ENCODE measurements around the gene DGUOK. TPM values are rescaled to one million over a fixed set of nuclear protein-coding genes. Genes with fewer than 3 reads are reported as not detected.
"Not testable (repeated sequence)": the region's sequence is repeated elsewhere in the genome, so short reads cannot be mapped to it uniquely, and the experiment has no call there.

Gene DGUOK
- total RNA-seq: 100 to 1,000 TPM in 1 of 2 experiments, 10 to 100 TPM in 1; 96.4 to 103 TPM

- H3K27me3 Mint-ChIP-seq: no peaks in the 10 kb centered on the region
- intact Hi-C loops (cut with micrococcal nuclease): loop anchor here (5.0 kb wide), 1 partner anchor 51 kb away; no protein-coding TSS in a partner anchor
- no peak for TF ChIP-seq CTCF (IDR thresholded peaks at IDR 0.05)
- H3K9me3 Mint-ChIP-seq: no peaks in the 10 kb centered on the region
- ATAC-seq (peak; percentile 99), DNase-seq (peak; percentile 99)
- CTCF ChIA-PET: interaction anchor here (1.0 to 1.2 kb wide), 2 partner anchors 19 to 100 kb away, joined by 3 to 4 read pairs; no protein-coding TSS in a partner anchor
- H3K36me3 Mint-ChIP-seq (ENCODE audit: low read depth): peaks cover 30% of the 10 kb centered on the region
- POLR2A ChIA-PET: interaction anchor here (0.6 to 1.0 kb wide), 5 partner anchors 9 to 61 kb away, joined by 3 to 4 read pairs (median 3); partner anchors contain the start of gene ACTG2
- H3K4me1 Mint-ChIP-seq (ENCODE audit: low read depth): peaks cover 48% of the 10 kb centered on the region
- peak within 1 kb of the TSS; percentile 96 for H3K27ac Mint-ChIP-seq
- peak within 1 kb of the TSS; percentile 93 for H3K4me3 Mint-ChIP-seq
These were observed at the start of gene DGUOK for GRCh38 chr2:73926493-73927327. TSS of gene DGUOK (plus strand) at chr2:73926880. CDS start at chr2:73926911, 31 bp downstream.

GRCh38 chr2:73877071-73877802, 49.4 kb upstream of the DGUOK start:
- peaks cover 6% of the 10 kb centered on the region for H3K4me1 Mint-ChIP-seq (ENCODE audit: low read depth)
- POLR2A ChIA-PET: no interaction called here
- CTCF ChIA-PET: no interaction called here
- ATAC-seq: peak; percentile 60
- TF ChIP-seq CTCF (IDR thresholded peaks at IDR 0.05): no peak
- intact Hi-C loops (cut with micrococcal nuclease): no loop called here
- no peaks in the 10 kb centered on the region for H3K36me3 Mint-ChIP-seq (ENCODE audit: low read depth)
- H3K9me3 Mint-ChIP-seq: no peaks in the 10 kb centered on the region
- H3K4me3 Mint-ChIP-seq: no peak overlapping the region
- DNase-seq: no peak
- no peak overlapping the region for H3K27ac Mint-ChIP-seq
- peaks cover 2% of the 10 kb centered on the region for H3K27me3 Mint-ChIP-seq

- ATAC-seq; H3K4me3 Mint-ChIP-seq; H3K36me3 Mint-ChIP-seq (ENCODE audit: low read depth); H3K27me3 Mint-ChIP-seq; intact Hi-C loops (cut with micrococcal nuclease); H3K27ac Mint-ChIP-seq; POLR2A ChIA-PET; H3K9me3 Mint-ChIP-seq; H3K4me1 Mint-ChIP-seq (ENCODE audit: low read depth); DNase-seq: not testable (repeated sequence)
- CTCF ChIA-PET: interaction anchor here (0.8 to 0.9 kb wide), 2 partner anchors 13 to 34 kb away, joined by 3 read pairs; no protein-coding TSS in a partner anchor
These were observed 48.7 kb upstream of the DGUOK start for GRCh38 chr2:73877984-73878383.

GRCh38 chr2:73885406-73885805, 41.3 kb upstream of the DGUOK start:
- H3K27ac Mint-ChIP-seq: no peak overlapping the region
- no peak for ATAC-seq

More at GRCh38 chr2:73885406-73885805, 41.3 kb upstream of the DGUOK start:
- H3K27me3 Mint-ChIP-seq: peaks cover 5% of the 10 kb centered on the region
- no peak overlapping the region for H3K4me3 Mint-ChIP-seq
- intact Hi-C loops (cut with micrococcal nuclease): no loop called here
- peaks cover 3% of the 10 kb centered on the region for H3K9me3 Mint-ChIP-seq
- H3K4me1 Mint-ChIP-seq (ENCODE audit: low read depth): peaks cover 27% of the 10 kb centered on the region
- H3K36me3 Mint-ChIP-seq (ENCODE audit: low read depth): peaks cover 3% of the 10 kb centered on the region
- ChIA-PET CTCF (interaction anchor here (1.1 to 2.5 kb wide), 3 partner anchors 22 to 61 kb away, joined by 3 to 9 read pairs (median 5); no protein-coding TSS in a partner anchor), POLR2A (interaction anchor here (0.7 kb wide), 1 partner anchor 183 kb away, joined by 3 read pairs; no protein-coding TSS in a partner anchor)
- no peak for TF ChIP-seq CTCF (IDR thresholded peaks at IDR 0.05)
- DNase-seq: no peak
